Astrocyte of the hippocampus (primary cell): ENCODE data around the gene C10orf62.
"Not testable (repeated sequence)": the region's sequence is repeated elsewhere in the genome, so short reads cannot be mapped to it uniquely, and the experiment has no call there.

Source experiments
- DNase-seq: peaks from one replicate; pipeline ENCODE4 v3.0.0; 2011; ENCODE audit warnings: low read depth, low spot score

Gene C10orf62

DNA sequence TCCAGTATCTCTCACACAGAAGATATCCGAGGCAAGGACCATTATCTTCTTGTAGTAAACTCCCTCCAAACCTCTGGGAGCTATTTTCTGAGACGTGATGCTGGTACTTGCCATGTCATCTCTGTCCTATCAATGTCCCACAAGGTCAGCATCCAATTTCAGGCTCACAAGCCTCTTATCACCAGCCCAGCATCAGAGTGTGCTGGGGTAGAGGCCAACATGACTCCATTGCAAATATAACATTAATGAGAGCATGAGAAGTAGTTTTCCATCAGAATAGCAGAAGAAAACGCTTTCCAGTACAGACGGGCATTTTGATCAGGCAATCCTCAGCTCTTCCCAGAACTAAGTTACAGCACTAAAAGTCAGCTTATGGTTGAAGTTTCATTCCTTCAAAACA, 38.2 kb downstream of the C10orf62 start:
- no peak for DNase-seq

DNA sequence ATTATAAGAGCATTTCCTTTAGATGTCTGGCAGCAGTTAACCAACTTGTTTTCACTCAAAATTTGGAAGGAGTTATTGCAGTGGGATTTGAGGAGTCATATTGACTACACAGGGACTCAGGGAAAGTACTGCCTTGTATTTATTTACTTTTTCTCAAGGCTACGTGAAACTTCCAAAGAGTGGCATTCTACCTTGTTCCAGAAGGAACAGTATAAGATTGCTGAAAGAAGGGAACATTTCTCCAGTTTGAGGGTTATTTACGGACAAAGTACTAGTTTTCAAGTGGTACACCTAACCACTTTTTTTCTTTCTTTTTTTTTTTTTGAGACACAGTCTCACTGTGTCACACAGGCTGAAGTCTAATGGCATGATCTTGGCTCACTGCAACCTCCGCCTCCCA, 38.7 kb downstream of the C10orf62 start:
- DNase-seq, result no peak

DNA sequence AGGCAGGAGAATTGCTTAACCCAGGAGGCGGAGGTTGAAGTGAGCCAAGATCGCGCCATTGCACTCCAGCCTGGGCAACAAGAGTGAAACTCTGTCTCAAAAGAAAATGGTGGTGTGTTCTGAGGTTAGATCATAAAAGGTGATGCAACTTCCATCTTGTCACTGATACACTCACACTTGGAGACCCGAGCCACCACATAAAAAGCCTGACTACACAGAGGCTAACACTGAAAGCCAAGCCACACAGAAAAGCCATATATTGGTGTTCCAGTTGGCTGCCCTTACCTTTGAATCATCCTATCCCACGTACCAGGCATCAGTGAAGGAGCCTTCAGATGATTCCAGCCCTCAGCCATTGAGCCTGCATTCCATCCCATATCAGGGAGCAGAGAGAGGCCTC, 39.8 kb downstream of the C10orf62 start:
- DNase-seq, result no peak

DNA sequence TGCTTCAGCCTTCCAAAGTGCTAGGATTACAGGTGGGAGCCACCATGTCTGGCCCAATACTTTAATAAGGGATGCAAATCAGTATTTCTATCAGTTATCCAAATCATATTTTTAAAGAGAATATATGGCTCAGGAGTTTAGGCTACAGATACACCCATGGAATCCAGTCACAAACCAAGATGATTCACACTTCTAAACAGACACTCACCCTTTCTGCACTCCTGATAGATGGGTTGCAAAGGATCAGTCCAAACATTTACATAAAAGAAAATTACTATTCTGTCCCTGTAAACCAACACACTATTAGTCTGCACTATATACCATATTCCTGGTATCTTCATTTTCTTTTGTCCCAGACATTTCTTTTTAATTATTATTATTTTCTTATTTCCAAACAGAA, 41.6 kb downstream of the C10orf62 start:
- no peak for DNase-seq

DNA sequence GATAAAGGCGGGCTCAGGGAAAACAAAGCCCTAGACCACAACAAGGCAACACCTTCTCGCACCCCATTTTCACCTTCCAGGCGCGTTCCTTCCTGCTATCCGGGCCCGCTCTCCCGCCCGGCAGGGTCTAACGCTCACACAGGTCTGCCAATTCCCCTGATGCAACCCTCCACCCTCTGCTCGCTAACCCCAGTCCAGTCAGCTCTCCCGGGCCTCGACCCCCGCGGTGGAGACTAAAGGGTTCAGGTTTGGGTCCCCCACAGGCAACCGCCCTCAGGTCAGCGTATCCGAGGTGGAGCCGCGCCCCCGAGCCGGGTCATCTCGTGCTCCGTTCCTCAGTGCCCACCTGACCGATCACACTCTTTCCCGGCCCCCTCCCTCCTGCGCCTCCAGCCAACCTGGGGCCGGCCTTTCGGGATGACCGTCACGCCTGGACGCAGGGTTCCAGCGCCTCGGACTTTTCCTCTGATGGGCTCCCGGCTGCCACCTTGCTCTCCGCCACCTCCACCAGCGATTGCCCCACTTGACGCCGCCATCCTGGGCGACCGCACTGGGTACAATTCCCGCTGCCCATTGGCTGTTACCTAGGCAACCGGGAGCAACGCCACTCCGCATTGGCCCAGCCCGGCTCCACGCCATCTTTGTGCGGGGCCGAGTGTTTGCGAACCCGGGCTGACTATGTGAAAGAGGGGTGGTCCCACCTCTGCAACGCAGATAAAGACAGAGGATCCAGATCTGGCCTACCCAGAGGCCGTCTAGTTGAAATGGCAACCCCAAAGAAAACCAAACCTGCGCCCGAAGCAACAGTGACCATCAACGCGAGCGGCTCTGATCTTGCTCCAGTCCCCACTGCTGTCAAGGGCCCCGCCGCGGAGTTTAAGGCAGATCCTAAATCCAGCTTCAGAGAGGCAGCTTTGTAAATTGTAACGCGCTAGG, 43.7 kb downstream of the C10orf62 start, which contains the start of gene MORN4:
Gene MORN4 (minus strand): TSS at position 552 of the 936 bp plus-strand sequence. CDS start 13,847 bp downstream, outside the sequence.
- peak; percentile 97 for DNase-seq

DNA sequence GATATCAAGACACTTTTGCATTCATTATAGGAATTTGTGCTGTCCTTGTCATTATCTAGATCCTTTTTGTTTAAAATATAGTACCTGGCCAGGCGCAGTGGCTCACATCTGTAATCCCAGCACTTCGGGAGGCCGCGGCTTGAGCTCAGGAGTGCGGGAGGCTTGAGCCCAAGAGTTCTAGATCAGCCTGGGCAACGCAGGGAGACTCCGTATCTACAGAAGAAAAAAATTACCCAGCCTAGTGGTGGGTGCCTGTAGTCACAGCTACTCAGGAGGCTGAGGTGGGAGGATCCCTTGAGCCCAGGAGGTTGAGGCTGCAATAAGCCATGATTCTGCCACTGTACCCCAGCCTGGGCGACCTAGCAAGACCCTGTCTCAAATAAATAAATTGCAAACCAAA, 44.4 kb downstream of the C10orf62 start:
- DNase-seq, result no peak

DNA sequence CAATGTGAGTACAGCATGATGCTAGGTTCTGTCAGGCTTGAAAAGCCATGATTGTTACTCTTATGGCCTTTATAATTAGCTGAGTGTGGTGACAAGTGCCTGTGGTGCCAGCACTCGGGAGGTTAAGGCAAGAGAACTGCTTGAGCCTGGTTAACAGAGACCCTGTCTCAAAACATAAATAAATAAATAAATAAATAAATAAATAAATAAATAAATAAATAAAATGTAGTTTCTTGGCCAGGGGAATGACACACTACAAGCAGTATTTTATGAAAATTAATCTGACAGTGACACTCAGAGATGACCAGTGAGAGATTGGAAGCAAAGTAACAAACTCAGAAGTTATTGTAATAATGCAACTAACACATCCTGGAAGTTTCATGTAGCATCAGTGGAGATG, 46.1 kb downstream of the C10orf62 start:
- no peak for DNase-seq

DNA sequence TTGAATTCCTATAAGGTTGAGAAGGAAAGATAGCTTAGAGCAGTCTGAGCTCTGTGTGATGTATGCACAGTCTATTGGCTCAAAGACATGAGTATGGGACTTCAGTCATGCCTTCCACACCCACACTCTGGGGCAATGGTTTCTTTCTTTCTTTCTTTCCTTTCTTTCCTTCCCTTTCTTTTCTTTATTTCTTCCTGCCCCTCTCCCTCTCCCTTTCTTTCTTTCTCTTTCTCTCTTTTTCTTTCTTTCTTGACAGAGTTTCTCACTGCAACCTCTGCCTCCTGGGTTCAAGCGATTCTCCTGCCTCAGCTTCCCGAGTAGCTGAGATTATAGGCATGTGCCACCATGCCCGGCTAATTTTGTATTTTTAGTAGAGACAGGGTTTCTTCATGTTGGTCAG, 49.6 kb downstream of the C10orf62 start:
- DNase-seq, result not testable (repeated sequence)

DNA sequence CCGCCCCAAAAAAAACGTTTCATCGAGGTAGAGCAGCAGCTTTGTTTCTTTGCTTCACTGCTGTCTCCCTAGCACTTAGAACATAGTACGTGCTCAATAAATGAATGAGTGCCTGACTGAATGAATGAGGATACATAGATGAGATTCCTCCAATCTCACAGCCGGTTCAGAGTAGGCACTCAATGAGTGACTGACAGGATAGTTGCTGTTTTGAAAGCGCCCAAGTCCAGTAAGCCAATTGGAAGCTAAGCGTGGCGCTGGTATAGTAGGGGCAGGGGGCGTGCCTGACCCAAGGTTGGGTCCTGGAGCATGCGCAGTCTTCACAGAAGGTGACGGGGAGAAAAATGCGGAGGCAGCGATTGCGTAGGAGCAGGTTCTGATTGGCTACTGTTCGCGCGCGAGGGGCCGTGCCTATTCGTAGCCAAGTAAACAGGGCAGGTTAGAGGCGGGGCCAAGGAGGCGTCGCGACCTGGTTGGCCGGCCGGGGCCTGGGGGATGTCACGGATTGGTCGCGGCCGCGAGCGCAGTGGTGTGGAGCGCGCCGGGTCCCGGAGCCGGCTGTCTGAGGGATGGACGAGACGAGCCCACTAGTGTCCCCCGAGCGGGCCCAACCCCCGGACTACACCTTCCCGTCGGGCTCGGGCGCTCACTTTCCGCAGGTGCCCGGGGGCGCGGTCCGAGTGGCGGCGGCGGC, 50.8 kb downstream of the C10orf62 start, which contains the start of gene PI4K2A:
Gene PI4K2A (plus strand): TSS at position 498 of the 694 bp plus-strand sequence. CDS start 72 bp downstream, at position 570.
- peak; percentile 100 for DNase-seq
